NCI-H1105 treated with DMSO at 0.1 percent for 48 hours (cell line): ENCODE results near the gene PPARGC1A.

ENCODE experiments used
- DNase-seq: peaks from one replicate; lab custom pipeline; 2025; lab: John Stamatoyannopoulos, UW

Gene PPARGC1A

DNA sequence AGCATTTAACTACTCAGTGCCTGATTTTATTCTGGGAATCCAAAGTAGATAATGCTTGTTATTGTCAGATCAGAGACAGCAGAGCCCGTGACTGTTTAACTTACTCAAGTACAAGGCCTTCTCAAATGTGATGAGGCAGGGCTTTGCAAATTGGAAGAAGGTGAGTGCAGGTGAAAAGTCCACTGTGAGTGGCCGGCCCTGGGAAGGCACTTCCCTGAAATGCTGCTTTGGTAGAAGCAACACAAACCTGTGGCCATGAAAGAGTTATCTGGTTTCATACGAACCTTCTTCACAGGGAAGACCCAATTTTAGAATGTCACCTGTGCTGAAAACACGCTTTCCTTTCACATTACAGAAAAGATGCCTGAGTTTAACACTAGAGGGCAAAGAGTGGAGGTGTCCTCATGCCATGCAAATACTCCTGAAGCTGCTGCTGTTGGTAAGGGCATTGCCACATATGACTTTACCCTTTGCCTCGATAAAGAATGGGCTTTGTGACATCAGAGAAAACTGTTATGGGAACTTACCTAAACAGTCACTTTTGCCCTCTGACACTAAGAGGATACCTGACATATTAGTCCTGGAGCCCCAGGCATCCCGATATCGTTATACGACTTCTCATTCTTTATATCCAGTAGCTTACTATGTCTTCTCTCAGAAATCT, 8.0 kb downstream of the PPARGC1A start:
- no peak for DNase-seq

DNA sequence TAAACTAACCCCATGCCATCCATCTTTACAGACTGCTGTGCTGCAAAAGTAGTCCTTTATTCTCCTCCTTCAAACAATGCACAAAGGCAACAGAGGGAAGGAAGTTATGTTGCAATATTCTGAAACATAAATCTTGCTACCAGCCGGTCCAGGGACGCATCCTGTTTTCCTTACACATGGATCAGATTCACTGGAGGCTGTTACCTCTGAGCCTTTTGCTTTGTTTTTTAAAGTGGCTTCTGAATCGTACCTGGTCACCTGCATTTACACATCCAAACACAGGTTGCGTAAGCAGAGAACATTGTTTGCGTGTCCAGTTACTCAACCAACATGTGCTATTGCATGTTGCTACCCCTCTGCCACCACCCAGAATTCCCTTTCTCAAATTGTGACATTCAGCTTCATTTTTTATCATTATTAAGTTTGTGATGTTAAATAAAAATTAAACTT, 8.8 kb downstream of the PPARGC1A start:
- DNase-seq, result no peak

GRCh38 chr4:23878912-23879732, 10.7 kb downstream of the PPARGC1A start:
- no peak for DNase-seq

DNA sequence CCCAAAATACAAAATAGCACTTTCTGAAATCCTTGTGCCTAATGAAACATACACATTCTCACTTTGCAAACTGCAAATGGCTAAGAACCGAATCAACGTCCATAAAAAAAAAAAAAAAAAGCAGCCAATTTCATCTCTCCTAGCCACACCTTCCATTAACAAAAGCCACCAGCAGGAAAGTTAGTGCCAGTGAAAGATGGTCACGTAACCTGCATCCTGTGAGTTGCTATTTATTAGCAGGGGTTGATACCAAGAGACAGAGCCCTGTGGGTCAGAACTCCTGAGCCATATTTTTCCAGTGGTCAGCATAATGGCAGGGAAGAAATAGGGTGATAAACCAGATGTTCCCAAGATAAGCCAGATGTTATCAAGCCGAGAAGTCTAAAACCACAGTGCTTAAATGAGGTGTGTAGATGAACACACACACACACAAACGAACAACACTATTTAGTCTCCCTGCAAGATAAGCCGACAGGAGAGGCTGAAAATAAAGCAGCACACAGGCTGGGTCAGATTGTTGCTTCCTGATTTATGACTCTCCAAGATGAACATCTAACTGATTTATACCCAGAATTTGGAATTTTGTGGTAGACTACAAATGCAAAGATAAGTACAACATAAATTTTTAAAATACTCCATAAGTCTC, 11.5 kb downstream of the PPARGC1A start:
- no peak for DNase-seq

- DNase-seq, result no peak
These were observed 12.1 kb downstream of the PPARGC1A start for GRCh38 chr4:23877758-23878229.

GRCh38 chr4:23876418-23877089, 13.3 kb downstream of the PPARGC1A start:
- DNase-seq, result no peak

- DNase-seq, result no peak
These were observed 14.5 kb downstream of the PPARGC1A start for GRCh38 chr4:23875317-23875716.

DNA sequence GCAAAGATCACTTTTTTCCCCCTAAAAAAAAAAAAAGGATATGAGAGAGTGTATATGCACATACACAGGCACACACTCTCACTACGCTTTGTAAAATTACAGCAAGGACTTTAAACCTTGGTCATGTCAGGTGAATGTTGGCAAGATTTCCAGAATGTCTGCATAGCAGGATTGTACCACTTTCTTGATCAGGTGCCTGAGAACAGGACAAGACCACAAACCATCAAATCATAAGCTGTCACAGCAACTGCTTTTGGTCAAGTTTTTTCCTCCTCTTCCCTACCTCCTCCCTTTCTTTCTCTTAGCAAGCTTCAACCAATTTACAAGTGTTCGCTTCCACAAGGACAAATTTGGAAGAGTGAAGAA, 15.3 kb downstream of the PPARGC1A start:
- DNase-seq, result no peak

DNA sequence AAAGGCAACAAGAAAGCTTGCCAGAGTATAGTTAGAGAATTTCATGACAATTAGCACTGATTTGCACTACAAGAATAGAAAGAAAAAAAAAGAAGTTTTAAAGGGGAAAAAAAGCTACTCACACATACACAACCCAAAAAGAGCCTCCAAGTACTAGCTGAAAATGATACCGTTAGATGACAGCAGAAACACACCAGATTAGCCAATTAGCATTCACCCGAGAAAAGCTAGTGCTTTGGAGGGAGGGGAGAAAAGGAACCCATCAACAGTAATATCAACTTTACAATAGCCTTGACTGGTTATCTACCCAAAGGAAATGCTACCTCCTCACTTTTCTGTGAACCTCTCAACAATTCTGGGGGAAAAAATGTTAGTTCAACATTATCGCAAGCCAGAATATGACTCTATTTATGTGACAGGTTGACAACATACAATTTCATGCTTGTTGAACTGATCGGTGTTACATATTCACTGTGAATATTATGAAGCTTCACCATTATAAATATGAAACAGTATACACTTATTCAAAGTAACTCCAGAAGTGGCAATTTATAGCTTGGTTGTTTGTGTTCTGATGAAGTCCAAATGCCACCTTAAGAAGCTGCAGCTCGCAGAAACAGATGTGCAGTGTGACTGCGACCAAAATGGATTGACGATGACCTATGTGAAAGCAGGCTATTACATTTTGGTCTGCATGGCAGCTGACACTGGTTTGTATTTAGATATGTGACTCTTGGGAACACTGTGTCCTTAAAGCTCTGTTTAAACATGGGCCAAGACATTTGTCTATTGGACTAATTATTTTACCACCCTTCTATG, 15.9 kb downstream of the PPARGC1A start:
- no peak for DNase-seq

DNA sequence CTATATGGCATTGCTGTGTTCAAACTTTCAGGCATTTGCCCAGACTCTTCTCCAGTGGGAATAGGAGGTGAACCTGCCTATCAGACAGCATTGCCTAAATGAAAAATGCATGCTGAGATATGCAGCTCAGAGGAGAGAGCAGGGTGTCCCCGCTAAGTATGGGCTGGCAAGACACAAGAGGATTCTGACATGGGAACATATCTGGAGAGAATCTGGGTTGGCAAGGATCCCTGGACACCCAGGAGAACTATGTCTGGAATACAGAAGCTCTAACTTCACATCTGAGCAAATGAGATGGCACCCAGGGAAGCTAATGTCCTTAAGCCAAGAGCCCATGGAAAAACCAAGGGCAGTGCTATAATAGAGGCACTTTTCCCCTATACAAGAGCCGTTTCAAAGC, 18.4 kb downstream of the PPARGC1A start:
- no peak for DNase-seq

- DNase-seq, result no peak
These were observed 23.3 kb downstream of the PPARGC1A start for GRCh38 chr4:23866450-23867075.

GRCh38 chr4:23861897-23862296, 27.9 kb downstream of the PPARGC1A start:
- no peak for DNase-seq

DNA sequence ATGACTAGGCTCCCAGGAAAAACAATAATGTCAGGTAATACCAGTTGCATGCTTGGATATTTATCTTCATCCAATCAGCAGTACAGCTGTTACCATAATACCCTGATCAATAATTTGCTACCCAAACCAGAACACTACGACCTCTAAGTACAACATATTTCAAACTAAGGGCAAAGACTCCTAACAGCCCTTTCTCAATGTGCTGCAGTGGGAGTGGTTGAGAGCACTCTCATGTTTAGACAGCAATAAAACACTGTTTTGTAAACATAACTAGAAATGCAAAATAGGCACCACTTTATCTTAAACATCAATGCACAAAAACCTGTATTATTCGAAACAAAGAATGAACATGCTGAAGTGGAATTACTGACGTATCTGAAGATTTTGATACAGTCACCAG, 28.9 kb downstream of the PPARGC1A start:
- no peak for DNase-seq

DNA sequence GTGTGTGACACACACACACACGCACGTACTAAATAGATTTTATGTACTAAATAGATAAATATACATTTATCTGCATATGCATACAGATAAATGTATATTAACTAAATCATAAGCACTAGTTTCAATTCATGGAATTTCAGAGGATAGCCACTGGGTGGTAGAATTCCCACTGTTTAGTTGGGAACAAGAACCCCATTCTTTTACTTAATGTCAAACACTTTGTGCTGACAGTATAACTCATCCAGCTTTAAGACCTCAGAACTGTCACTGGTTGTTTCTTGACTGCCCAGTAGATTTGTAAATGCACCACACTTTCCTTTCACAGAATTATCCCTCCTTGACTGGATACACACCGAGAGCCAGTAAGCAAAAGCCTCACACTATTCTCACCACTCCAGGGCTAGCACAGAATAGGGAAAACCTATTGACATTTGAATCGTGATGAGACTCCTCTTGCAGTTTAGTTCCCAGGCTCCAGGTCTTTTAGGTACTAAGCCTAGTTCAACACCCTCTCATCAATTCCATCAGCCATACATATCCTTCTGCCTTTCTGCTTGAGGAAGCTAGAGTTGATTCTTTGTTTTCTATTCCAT, 32.4 kb downstream of the PPARGC1A start:
- DNase-seq, result no peak

DNA sequence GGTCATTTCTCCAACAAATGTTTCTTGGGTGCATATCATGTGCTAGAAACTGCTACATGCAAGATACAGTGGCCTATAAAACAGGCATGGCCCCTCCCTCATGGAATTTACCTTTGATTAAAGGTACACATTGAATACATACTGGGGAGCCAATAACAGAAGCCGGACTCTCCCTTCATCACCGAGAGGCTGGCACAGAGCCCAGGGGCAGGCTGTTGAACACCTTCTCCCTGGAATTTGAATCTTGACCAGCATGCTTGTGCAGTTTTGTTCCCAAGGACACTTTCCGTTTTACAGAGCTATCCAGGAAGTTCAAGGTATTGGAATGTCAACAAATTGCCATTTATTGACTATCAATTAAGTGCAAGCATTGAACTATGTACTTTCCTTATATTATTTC, 33.2 kb downstream of the PPARGC1A start:
- peak; percentile 1 for DNase-seq

GRCh38 chr4:23855912-23856605, 33.8 kb downstream of the PPARGC1A start:
- no peak for DNase-seq

- no peak for DNase-seq
These were observed 35.7 kb downstream of the PPARGC1A start for GRCh38 chr4:23853986-23854660.

DNA sequence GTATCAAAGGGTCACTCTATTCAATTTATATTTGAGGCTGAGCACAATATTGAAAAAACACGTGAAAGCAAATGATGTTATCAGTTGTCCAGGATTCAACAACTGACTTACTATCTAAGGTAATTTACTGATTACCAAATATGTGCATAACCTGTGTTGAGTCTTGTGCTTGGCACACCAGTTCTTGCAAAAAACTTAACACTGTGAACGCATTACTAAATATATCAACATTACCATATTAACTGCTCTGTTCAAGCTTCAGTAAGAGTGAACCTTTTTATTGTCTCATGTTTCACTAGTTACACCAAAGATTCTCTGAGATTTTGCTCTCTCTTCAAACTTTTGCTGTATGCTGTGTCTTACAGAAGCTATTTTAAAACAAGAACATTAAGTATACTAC, 38.4 kb downstream of the PPARGC1A start:
- no peak for DNase-seq

GRCh38 chr4:23847158-23847557, 42.7 kb downstream of the PPARGC1A start:
- DNase-seq, result no peak
